Head of caudate nucleus (tissue), 42 donors: ENCODE data around the gene UBE2F.
"Not testable (repeated sequence)": the region's sequence is repeated elsewhere in the genome, so short reads cannot be mapped to it uniquely, and the experiment has no call there.

Source experiments
- DNase-seq, 42 donors: peaks; one replicate each; pipeline versions ENCODE4 v3.0.0 to v3.0.0-alpha.2; 2020 to 2021; ENCODE audit warnings: mixed read lengths in 7 of 42
- intact Hi-C: fragments of 100-400 bp; cut with DNase I; formaldehyde crosslinking; loops from one replicate; pipeline ENCODE4 v1.15.0; 2022

UBE2F gene

GRCh38 chr2:237941239-237941638 is 25.6 kb upstream of the UBE2F start:
- intact Hi-C loops = no loop called here
- DNase-seq = no peak

- intact Hi-C loops = no loop called here
- no peak for DNase-seq
Measured at GRCh38 chr2:237942513-237942899, 24.3 kb upstream of the UBE2F start.

- intact Hi-C loops = no loop called here
- peak in 37 of 42 donors; percentile 19 to 85 (median 59) for DNase-seq
Measured at GRCh38 chr2:237943395-237944094, 23.3 kb upstream of the UBE2F start.

- no peak for DNase-seq
Measured at GRCh38 chr2:237944302-237944701, 22.5 kb upstream of the UBE2F start.

GRCh38 chr2:237946423-237946822 is 20.4 kb upstream of the UBE2F start:
- no peak for DNase-seq
- intact Hi-C loops = no loop called here

More at GRCh38 chr2:237944302-237944701, 22.5 kb upstream of the UBE2F start:
- intact Hi-C loops = no loop called here

GRCh38 chr2:237951354-237951753 is 15.5 kb upstream of the UBE2F start:
- intact Hi-C loops, DNase-seq: not testable (repeated sequence)

GRCh38 chr2:237951878-237952277 is 14.9 kb upstream of the UBE2F start:
- no peak for DNase-seq

GRCh38 chr2:237952851-237953250 is 14.0 kb upstream of the UBE2F start:
- intact Hi-C loops = no loop called here

More at GRCh38 chr2:237951878-237952277, 14.9 kb upstream of the UBE2F start:
- intact Hi-C loops = no loop called here

GRCh38 chr2:237955640-237956401 is 11.0 kb upstream of the UBE2F start:
- DNase-seq = no peak

More at GRCh38 chr2:237952851-237953250, 14.0 kb upstream of the UBE2F start:
- no peak for DNase-seq

GRCh38 chr2:237956402-237956736 is 10.4 kb upstream of the UBE2F start:
- peak in 1 of 42 donors; percentile 9 for DNase-seq
- intact Hi-C loops = loop anchor here (5.0 kb wide), 1 partner anchor 39 kb away; no protein-coding TSS in a partner anchor

More at GRCh38 chr2:237955640-237956401, 11.0 kb upstream of the UBE2F start:
- intact Hi-C loops = loop anchor here (5.0 kb wide), 1 partner anchor 39 kb away; no protein-coding TSS in a partner anchor

GRCh38 chr2:237961637-237962036 is 5.2 kb upstream of the UBE2F start:
- intact Hi-C loops = no loop called here
- DNase-seq = no peak

GRCh38 chr2:237962432-237963084 is 4.3 kb upstream of the UBE2F start:
- intact Hi-C loops = no loop called here

GRCh38 chr2:237963490-237963991 is 3.3 kb upstream of the UBE2F start:
- intact Hi-C loops, DNase-seq: not testable (repeated sequence)

More at GRCh38 chr2:237962432-237963084, 4.3 kb upstream of the UBE2F start:
- no peak for DNase-seq

- DNase-seq = no peak
- intact Hi-C loops = no loop called here
Measured at GRCh38 chr2:237964194-237964577, 2.6 kb upstream of the UBE2F start.

GRCh38 chr2:237964578-237965404 is 2.0 kb upstream of the UBE2F start:
- DNase-seq = no peak

GRCh38 chr2:237965844-237966243 is 970 bp upstream of the UBE2F start:
- intact Hi-C loops = loop anchor here (5.0 kb wide), 1 partner anchor 96 kb away; the partner anchor contains the start of gene SCLY
- DNase-seq = not testable (repeated sequence)

More at GRCh38 chr2:237964578-237965404, 2.0 kb upstream of the UBE2F start:
- intact Hi-C loops = loop anchor here (5.0 kb wide), 1 partner anchor 98 kb away; the partner anchor contains the start of gene SCLY

- no peak for DNase-seq
- intact Hi-C loops = loop anchor here (5.0 kb wide), 1 partner anchor 96 kb away; the partner anchor contains the start of gene SCLY
Measured at GRCh38 chr2:237966250-237966564, 607 bp upstream of the UBE2F start.

GRCh38 chr2:237967463-237967951 is 693 bp downstream of the UBE2F start:
- intact Hi-C loops = loop anchor here (5.0 kb wide), 1 partner anchor 95 kb away; the partner anchor contains the start of gene SCLY

More at GRCh38 chr2:237967463-237967951, 693 bp downstream of the UBE2F start:
- peak in 17 of 42 donors; percentile 10 to 49 (median 20) for DNase-seq
